GM18498 (cell line): ENCODE measurements around the gene SAP30L.

Source experiments
- ATAC-seq: cut with Tn5 transposase; IDR thresholded peaks from one replicate; pipeline ENCODE4 v1.9.1; 2021; ENCODE audit warnings: mild to moderate bottlenecking, moderate library complexity; ENCODE audit not compliant: unreplicated experiment

SAP30L gene

GRCh38 chr5:154419236-154419635, 26.6 kb upstream of the SAP30L start:
- ATAC-seq, result no peak

DNA sequence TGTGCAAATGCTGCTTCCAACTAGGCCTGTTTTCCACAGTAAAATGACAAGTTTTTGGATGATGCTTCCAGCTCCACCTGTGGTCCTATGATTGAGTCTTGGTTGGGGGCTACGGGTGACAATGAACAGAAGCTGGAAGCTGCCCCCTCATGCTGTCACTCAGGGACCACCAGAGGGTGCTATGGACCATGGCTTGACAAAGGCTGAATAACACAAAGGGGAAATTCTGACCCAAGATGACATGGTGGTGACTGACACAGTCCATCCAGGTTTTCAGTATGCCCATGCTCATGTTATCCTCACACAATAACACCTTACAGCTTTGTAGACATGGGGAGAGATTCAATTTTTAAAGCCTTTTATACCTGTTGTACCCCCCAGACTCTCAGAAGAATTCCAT, 23.9 kb upstream of the SAP30L start:
- ATAC-seq, result peak; percentile 53

GRCh38 chr5:154422298-154422697, 23.5 kb upstream of the SAP30L start:
- ATAC-seq, result no peak

DNA sequence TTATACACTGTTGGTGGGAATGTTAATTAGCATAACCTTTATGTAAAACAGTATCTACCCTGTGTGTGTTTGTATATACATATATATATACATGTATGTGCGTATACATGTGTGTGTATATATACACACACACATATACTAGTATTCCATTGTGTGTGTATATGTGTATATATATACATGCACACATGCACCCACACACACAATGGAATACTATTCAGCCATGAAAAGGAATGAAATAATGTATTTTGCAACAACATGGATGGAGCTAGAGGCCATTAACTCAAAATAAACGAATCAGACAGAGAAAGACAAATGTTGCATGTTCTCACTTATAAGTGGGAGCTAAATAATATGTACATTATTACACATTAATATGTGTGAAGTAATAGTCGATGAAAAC, 17.6 kb upstream of the SAP30L start:
- no peak for ATAC-seq

GRCh38 chr5:154429341-154429740, 16.5 kb upstream of the SAP30L start:
- no peak for ATAC-seq

DNA sequence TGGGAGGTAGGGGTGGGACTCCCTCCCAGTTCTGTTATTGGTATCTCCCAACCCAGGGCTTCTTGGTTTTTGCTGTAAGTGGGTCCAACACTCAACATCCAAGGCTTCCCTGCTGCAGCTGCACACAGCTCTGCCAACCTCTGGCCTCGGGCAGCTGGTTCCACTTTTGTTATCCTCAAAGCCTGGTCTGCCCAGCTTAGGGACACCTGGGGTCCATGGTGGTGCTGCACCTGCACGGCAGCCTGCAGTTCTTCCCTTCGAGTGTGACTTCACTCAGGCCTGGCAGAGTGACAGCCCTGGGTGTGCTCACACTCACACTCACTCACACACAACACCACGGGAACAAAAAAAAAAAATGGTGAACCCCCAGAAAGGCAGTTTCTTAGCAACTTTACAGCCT, 15.3 kb upstream of the SAP30L start:
- ATAC-seq, result no peak

DNA sequence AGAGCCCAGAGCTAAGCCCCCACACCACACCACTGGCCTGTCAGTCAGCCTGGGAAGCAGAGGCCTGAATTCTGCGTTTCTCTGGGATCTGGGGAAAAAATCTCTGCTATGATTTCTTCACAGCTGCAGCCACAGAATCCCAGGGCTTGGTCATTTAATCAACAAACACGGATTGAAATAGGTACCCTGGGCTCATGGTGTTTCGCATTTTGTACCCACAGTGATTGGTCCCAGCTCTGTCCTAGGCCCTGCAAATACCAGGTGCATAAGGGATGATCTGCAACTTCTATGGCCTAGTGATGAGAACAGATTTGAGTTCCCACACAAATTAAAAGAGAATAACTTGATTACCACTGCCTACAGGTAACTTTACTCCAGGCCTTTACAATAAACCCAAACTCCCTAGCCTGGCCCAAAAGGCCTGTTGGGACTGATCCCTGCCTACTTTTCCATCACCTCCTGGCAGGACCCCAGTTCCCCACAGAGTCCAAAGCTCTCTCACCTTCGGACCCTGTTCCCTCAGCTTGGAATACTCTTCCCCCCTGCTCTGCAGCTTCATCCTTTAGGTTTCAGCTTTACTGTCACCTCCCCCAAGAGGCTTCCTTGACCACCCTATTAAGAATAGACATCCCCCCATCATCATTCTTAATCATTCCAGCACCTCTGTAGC, 14.7 kb upstream of the SAP30L start:
- no peak for ATAC-seq

DNA sequence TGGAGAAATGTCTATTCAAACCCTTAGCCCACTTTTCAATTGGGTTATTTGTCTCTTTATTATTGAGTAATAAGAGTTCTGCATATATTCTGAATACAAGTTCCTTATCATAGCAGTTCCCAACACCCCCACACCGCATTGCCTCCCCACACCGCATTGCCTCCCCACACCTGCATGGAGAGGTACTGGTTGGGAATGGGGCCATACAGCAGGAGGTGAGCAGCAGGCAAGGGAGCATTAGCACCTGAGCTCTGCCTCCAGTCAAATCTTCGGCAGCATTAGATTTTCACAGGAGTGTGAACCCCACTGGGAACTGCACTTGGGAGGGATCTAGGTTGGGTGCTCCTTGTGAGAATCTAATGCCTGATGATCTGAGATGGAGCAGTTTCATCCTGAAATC, 10.6 kb upstream of the SAP30L start:
- no peak for ATAC-seq

DNA sequence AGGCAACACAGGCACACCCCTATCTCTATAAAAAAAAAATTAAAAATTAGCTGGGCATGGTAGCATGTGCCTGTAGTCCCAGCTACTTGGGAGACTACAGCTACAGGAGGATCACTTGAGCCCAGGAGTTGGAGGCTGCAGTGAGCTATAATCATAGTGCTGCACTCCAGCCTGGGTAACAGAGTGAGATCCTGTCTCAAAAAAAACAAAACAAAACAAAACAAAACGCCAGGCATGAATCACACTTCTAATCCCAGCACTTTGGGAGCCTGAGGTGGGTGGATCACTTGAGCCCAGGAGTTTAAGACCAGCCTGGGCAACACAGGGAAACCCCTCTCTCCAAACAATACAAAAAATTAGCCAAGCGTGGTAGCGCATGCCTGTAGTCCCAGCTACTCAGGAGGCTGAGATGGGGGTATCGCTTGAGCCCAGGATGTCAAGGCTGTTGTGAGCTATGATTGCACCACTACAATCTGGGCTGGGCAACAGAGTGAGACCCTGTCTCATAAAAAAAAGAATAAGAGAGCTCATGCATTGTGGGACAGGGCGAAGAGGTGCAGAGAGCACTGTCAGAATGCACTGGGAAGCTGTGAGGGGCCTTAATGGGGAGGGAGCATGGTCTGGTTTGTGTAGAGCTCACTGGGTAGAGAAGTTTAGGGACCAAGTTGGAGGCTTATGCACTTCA, 8.4 kb upstream of the SAP30L start:
- no peak for ATAC-seq

DNA sequence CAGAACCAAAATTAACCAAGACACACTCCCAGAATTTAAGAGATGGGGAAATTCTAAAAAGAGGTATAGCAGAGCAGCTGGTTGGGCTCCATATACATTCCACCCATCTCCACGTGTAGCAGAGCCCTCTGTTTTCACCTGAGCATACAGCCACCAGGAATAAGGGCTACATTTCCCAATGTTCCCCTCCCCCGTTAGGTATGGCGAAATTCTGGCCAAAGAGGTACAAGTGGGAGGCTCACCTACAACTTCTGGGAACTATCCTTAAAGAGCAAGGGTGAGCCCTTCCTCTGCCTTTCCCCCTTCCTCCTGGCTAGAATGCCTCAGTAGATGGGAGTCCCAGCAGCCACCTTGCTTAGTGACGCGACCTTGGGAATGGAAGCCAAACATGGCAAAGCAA, 5.3 kb upstream of the SAP30L start:
- no peak for ATAC-seq

DNA sequence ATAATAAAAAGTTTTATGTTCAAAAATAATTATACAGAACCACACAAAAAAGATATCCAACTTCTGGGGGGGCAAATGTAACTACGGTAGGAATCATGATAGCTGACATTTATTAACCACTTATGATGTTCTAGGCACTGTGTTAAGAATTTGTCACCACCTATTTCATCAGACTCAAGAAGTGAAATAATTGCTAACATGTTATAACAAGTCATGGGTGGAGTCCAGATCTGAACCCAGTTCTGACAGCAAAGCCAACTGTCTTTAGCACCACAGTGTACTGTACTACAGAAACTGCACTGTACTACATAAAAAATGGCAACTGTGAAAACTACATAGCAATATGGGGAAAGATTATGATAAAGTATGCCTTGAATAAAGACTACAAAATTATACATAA, 3.0 kb upstream of the SAP30L start:
- no peak for ATAC-seq

GRCh38 chr5:154444556-154445421, 1.0 kb upstream of the SAP30L start:
- ATAC-seq, result peak; percentile 11

GRCh38 chr5:154446195-154447088, 645 bp downstream of the SAP30L start:
- ATAC-seq, result peak; percentile 18

GRCh38 chr5:154447089-154447725, 1.4 kb downstream of the SAP30L start:
- no peak for ATAC-seq

- ATAC-seq, result no peak
These were observed 4.0 kb downstream of the SAP30L start for GRCh38 chr5:154449786-154450185.

GRCh38 chr5:154451957-154452356, 6.2 kb downstream of the SAP30L start:
- no peak for ATAC-seq

DNA sequence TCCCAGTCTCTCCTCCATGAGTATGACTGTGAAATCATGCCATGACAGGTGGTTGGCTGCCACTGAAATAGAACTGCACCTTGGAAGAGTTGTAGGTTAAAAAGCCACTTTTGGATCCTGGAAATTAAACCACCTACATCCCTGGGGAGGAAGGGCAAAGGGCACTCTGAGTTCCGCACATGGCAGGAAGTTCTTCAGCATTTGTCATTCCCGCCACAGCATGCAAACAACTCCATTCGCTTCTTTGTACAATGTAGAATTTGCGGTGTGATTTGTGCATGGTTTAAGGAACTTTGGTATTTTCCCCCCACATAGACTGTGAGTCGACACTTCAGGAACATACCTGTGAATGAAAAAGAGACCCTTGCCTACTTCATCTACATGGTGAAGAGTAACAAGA, 9.8 kb downstream of the SAP30L start:
- no peak for ATAC-seq

GRCh38 chr5:154456540-154456939, 10.7 kb downstream of the SAP30L start:
- ATAC-seq, result no peak

DNA sequence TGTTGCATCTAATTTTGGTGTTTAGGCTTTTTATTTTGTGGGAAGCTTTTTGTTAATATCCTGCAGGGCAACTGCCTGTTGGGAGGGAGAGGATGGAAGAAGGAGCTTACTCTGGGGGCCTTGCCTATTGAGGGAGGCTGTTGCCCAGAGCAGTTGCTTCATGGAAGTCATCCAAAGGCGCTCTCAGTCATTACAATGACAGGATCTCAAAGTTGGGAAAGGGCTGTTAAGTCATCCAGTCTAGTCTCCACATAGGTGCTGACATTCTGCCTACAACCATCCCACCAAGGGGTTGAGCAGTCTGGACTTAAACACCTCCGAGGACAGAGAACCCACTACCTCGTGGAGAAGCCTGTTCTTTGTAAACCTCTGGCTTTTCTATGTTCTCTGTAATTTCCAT, 13.2 kb downstream of the SAP30L start:
- no peak for ATAC-seq

- no peak for ATAC-seq
These were observed 14.4 kb downstream of the SAP30L start for GRCh38 chr5:154460172-154460571.
